ENCODE results near the gene CYTH3.

CYTH3 gene

DNA sequence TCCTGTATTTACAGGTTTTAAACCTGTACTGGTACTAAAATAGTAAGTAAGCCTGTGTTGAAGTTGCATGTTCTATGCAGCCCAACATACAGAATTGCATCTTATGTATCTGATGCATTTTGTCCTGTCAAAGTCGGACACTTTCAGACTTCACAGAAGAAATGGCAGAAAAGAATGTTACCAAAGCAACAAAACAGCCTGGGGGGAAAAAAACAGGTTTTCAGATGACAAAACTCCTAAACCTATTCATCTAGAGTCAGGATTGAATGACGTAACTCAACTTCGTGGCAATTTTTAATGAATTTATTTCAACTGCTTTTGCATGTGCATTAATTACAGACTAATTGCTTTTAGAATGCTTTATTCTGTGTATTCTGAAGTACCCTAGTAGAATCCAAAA lies 28.4 kb downstream of the CYTH3 start:
- TF ChIP-seq, protein P1, sequence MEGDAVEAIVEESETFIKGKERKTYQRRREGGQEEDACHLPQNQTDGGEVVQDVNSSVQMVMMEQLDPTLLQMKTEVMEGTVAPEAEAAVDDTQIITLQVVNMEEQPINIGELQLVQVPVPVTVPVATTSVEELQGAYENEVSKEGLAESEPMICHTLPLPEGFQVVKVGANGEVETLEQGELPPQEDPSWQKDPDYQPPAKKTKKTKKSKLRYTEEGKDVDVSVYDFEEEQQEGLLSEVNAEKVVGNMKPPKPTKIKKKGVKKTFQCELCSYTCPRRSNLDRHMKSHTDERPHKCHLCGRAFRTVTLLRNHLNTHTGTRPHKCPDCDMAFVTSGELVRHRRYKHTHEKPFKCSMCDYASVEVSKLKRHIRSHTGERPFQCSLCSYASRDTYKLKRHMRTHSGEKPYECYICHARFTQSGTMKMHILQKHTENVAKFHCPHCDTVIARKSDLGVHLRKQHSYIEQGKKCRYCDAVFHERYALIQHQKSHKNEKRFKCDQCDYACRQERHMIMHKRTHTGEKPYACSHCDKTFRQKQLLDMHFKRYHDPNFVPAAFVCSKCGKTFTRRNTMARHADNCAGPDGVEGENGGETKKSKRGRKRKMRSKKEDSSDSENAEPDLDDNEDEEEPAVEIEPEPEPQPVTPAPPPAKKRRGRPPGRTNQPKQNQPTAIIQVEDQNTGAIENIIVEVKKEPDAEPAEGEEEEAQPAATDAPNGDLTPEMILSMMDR (conservative IDR thresholded peaks at IDR 0.05; ENCODE audit: control insufficient read depth, insufficient read depth, low read depth, low read length): no peak
- DNase-seq (ENCODE audit: low read depth): no peak
- no peak overlapping the region for H3K4me3 ChIP-seq (ENCODE audit: control insufficient read depth, low read depth, low read length)

DNA sequence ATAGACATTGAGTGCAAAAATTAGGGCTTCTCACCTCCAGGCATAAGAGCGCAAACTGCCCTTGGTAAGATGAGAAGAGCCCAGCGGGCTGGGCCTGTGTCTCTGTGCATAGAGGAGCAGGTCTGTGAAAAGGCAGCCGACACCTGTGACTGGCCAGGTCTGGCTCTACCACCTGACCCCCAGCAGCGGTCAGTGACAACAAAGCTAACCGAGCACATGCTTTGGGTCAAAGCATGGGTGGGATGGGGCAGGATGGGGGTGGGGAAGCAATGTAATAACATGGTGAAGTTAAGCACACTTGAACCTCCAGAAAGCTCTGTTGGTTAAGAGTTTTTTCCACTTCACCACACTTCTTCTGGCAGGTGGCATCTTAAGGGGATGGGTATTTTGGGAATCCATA lies 29.3 kb downstream of the CYTH3 start:
- DNase-seq (ENCODE audit: low read depth): no peak
- TF ChIP-seq, protein P1 (conservative IDR thresholded peaks at IDR 0.05; ENCODE audit: control insufficient read depth, insufficient read depth, low read depth, low read length): no peak
- no peak overlapping the region for H3K4me3 ChIP-seq (ENCODE audit: control insufficient read depth, low read depth, low read length)

DNA sequence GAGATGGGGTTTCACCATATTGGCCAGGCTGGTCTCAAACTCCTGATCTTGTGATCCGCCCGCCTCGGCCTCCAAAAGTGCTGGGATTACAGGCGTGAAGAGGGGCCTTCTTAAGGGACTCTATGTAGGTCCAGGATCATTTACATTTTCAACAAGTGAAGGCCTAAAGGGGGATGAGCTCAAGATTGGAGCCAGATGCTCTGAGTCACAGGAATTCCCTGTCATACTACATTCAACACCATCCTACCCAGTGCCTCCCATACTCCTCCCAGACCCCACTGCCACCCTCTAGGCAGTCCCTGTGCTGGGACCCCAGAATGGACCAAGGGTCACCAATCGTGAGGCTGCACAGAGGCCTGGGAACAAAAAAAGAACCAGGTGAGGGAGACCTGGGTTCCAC lies 29.9 kb downstream of the CYTH3 start:
- DNase-seq (ENCODE audit: low read depth): peak; percentile 71
- TF ChIP-seq, protein P1 (conservative IDR thresholded peaks at IDR 0.05; ENCODE audit: control insufficient read depth, insufficient read depth, low read depth, low read length): no peak
- H3K4me3 ChIP-seq (ENCODE audit: control insufficient read depth, low read depth, low read length): no peak overlapping the region

DNA sequence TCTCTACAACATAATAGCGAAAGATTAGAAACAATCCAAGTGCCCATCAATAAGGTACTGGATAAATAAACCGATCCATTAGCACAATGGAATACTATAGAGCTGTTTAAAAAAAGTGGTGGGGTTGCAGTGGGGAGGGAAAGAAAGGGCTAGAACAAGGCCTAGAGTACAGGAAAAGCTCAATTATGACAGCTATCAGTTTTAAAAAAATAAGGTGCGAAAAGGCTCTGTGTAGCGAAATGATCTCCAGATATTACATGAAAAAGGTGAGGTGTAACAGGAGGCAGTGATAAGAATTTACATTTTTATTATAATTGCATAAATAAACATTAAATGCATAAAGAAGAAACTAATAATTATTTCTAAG lies 30.8 kb downstream of the CYTH3 start:
- TF ChIP-seq, protein P1 (conservative IDR thresholded peaks at IDR 0.05; ENCODE audit: control insufficient read depth, insufficient read depth, low read depth, low read length): no peak
- H3K4me3 ChIP-seq (ENCODE audit: control insufficient read depth, low read depth, low read length): no peak overlapping the region
- DNase-seq (ENCODE audit: low read depth): no peak

DNA sequence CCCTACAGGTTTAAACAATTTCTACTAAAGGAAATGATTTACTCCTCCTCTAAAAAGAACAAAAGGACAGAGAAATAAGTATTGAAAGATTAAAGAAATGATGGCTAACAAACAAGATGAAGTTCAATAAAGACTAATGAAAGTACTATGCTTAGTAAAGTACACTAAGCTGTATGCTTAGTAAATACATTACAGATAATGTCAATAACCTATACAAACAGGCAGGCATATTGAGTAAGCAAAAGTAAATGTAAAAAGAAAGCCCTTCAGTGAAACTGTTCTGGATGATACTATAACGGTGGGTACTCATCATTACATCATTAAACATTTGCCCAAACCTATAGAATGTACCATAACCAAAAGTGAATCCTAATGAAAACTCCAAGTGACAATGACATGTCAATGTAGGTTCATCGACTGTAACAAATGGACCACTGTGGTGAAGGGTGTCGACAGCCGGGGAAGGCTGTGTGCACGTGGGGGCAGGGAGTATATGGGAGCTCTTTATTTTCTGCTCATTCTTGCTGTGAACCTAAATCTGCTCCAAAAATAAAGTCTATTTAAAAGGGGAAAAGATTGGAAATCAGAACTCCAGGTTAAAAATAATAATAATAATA lies 34.0 kb downstream of the CYTH3 start:
- H3K4me3 ChIP-seq (ENCODE audit: control insufficient read depth, low read depth, low read length): no peak overlapping the region
- no peak for DNase-seq (ENCODE audit: low read depth)
- TF ChIP-seq, protein P1 (conservative IDR thresholded peaks at IDR 0.05; ENCODE audit: control insufficient read depth, insufficient read depth, low read depth, low read length): no peak

DNA sequence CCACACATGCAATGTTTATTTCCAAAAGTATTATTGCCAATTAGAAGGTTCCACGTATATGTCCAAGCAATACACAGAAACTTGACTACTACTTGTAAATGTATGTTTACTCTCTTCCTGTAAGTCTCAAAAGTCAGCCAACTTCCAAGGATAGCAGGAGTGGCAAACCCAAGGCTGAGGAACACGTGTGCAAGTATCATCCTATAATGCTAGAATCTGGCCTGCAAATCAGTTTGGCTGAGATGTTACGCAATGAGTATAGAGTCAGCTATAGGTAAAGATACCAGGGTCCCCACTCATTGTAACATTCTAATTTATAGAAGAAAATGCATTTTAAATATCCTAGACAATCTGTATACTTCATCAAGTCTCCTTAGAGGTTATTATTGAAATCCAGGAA lies 34.7 kb downstream of the CYTH3 start:
- TF ChIP-seq, protein P1 (conservative IDR thresholded peaks at IDR 0.05; ENCODE audit: control insufficient read depth, insufficient read depth, low read depth, low read length): no peak
- H3K4me3 ChIP-seq (ENCODE audit: control insufficient read depth, low read depth, low read length): no peak overlapping the region
- no peak for DNase-seq (ENCODE audit: low read depth)

DNA sequence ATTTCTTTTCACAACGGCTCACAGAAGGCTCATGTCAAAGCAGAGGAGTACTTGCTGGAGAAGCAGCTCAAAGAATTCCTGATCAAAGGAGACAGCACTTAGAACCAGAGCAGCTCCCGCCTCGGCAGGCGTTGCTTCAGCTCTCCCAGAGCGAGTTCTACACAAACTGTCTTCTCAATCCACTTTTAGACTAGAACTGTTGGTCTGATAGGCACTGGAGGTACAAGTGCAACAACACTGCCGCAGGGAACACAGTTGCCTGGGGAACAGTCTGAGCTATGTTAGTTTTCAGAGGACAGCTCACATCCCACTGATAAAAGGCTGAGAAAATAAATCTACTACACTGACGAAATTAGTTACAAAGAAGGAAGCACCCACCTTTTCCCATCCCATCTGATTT lies 35.4 kb downstream of the CYTH3 start:
- TF ChIP-seq, protein P1 (conservative IDR thresholded peaks at IDR 0.05; ENCODE audit: control insufficient read depth, insufficient read depth, low read depth, low read length): no peak
- no peak overlapping the region for H3K4me3 ChIP-seq (ENCODE audit: control insufficient read depth, low read depth, low read length)
- no peak for DNase-seq (ENCODE audit: low read depth)
